Ovary (tissue), 9 donors: ENCODE measurements around the gene MAPK10. TPM values are rescaled to one million over a fixed set of nuclear protein-coding genes. Genes with fewer than 3 reads are reported as not detected.

Experiments used
- DNase-seq, 5 donors: peaks; one replicate each; pipeline ENCODE4 v3.0.0-alpha.2; 2019 to 2020
- H3K27ac ChIP-seq, 2 donors: fragments of 200-600 bp; one replicate each; pipeline versions ENCODE4 v1.5.1 to v1.8.0; 2019 to 2022
- H3K27me3 ChIP-seq: fragments of 200-600 bp; one replicate; pipeline ENCODE4 v1.8.0; 2022
- H3K36me3 ChIP-seq: fragments of 200-600 bp; sonication (generic); one replicate; pipeline ENCODE4 v1.5.1; 2019
- H3K4me1 ChIP-seq: one replicate; pipeline ENCODE4 v1.8.1; 2013; ENCODE audit warnings: mild to moderate bottlenecking, moderate library complexity; ENCODE audit not compliant: insufficient read depth
- H3K4me3 ChIP-seq: fragments of 200-600 bp; sonication (generic); one replicate; pipeline ENCODE4 v1.5.1; 2017
- H3K9me3 ChIP-seq, 2 donors: fragments of 200-600 bp in 1 of 2; sonication (generic) in 1 of 2; one replicate each; pipeline versions ENCODE4 v1.5.1 to v1.8.1; 2013 to 2019; ENCODE audit warnings: mild to moderate bottlenecking in 1 of 2, moderate library complexity in 1 of 2
- EP300 ChIP-seq: sonication (generic); formaldehyde crosslinking; IDR thresholded peaks from one replicate; pipeline ENCODE4 v1.6.1; 2017; ENCODE audit warnings: antibody characterized with exemption
- POLR2A ChIP-seq: fragments of 450-650 bp; IDR thresholded peaks from one replicate; pipeline ENCODE4 v1.6.1; 2017; ENCODE audit warnings: antibody characterized with exemption, mild to moderate bottlenecking, moderate library complexity
- WGBS, 3 donors: extraction: QIAGEN DNeasy Blood & Tissue Kit in 1 of 3; methylation state at CpG; one replicate each; pipeline versions ENCODE4 v1.1.5 to v1.1.7; 2013 to 2017; 5-methylcytosine and 5-hydroxymethylcytosine counted together
- intact Hi-C, 4 donors: fragments of 100-400 bp; cut with DNase I; formaldehyde crosslinking; loops; one replicate each; pipeline versions ENCODE4 v1.11.0 to v1.15.1; 2022 to 2023
- polyA plus RNA-seq, 2 donors: library from polyadenylated mRNA; stranded (reverse); fragments of 200-250 nt in 1 of 2; fragments of 350-450 nt in 1 of 2; fragmentation: Illumina TruSeq in 1 of 2; extraction: RNeasy Lipid Tissue Mini Kit (QIAGEN cat#74804) in 1 of 2; gene quantifications; one replicate each; pipeline ENCODE4 v1.2.3, GENCODE V29; 2013 to 2014
- total RNA-seq, 7 donors: library from RNA; depleted of rRNA in 2 of 7; stranded (reverse); fragments of >200 nt in 2 of 7; fragmentation: NEBNext Ultra II Directional in 3 of 7; extraction: Animal tissue kit (Norgen Biotek cat#: 25700) in 3 of 7; gene quantifications; one replicate each; pipeline versions ENCODE4 v1.1.0 to v1.2.4, GENCODE V29; 2016 to 2023
- TF ChIP-seq, protein P1 (sequence below), 3 donors: fragments of 450-650 bp in 2 of 3; fragments of 200-600 bp in 1 of 3; IDR thresholded peaks; one replicate each; pipeline versions ENCODE4 v1.5.1 to v1.8.0; 2016 to 2022; ENCODE audit warnings: antibody characterized with exemption in 3 of 3, mild to moderate bottlenecking in 1 of 3
- donor health status: DM: no; HTN: no; CAD: no; lungs with moderate emphysema.
- donor health status: DM: no; HTN: no; CAD: no.
- donor health status: Bipolar disorder and iron deficiency.
- donor health status: DM: yes; HTN: yes; CAD: no.
- donor health status: DM: no; HTN: no; CAD: no.
- donor health status: DM: yes; HTN: yes; CAD: no.

The MAPK10 gene
- total and polyA plus RNA-seq, 9 donors = 19.3 to 41.6 (median 32.4) TPM

DNA sequence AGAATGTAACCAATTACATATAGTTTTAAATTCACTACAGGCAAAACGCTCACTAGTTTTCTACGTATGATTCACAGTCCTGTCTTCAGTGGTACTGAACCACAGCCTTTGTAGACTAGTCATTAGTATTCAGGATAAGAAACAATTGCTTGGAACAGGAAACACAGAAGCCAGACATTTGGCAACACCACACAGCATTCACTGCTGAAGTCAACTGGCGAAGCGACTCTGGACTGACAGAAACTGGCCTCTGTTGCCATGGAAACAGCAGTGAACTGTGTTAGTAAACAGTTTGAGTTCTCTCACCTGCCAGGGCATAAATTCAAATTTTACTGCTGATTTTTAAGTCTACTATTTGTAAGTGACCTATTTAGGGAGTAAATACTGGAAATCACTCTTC is 57.6 kb downstream of the MAPK10 start:
- no peak for TF ChIP-seq POLR2A
- TF ChIP-seq, protein P1, sequence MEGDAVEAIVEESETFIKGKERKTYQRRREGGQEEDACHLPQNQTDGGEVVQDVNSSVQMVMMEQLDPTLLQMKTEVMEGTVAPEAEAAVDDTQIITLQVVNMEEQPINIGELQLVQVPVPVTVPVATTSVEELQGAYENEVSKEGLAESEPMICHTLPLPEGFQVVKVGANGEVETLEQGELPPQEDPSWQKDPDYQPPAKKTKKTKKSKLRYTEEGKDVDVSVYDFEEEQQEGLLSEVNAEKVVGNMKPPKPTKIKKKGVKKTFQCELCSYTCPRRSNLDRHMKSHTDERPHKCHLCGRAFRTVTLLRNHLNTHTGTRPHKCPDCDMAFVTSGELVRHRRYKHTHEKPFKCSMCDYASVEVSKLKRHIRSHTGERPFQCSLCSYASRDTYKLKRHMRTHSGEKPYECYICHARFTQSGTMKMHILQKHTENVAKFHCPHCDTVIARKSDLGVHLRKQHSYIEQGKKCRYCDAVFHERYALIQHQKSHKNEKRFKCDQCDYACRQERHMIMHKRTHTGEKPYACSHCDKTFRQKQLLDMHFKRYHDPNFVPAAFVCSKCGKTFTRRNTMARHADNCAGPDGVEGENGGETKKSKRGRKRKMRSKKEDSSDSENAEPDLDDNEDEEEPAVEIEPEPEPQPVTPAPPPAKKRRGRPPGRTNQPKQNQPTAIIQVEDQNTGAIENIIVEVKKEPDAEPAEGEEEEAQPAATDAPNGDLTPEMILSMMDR (IDR thresholded peaks at IDR 0.05) = no peak
- TF ChIP-seq EP300 = no peak
- Histone ChIP-seq H3K9me3 (no peaks in the 10 kb centered on the region), H3K27ac (no peak overlapping the region), H3K4me1 (no peaks in the 10 kb centered on the region), H3K36me3 (no peaks in the 10 kb centered on the region), H3K27me3 (no peaks in the 10 kb centered on the region), H3K4me3 (no peak overlapping the region)
- WGBS, 3 donors = 17 to 36% (median 26%) methylated on average over 4 of the region's 4 CpGs
- peak in 4 of 5 donors; percentile 18 to 72 (median 32) for DNase-seq
- intact Hi-C loops = no loop called here

DNA sequence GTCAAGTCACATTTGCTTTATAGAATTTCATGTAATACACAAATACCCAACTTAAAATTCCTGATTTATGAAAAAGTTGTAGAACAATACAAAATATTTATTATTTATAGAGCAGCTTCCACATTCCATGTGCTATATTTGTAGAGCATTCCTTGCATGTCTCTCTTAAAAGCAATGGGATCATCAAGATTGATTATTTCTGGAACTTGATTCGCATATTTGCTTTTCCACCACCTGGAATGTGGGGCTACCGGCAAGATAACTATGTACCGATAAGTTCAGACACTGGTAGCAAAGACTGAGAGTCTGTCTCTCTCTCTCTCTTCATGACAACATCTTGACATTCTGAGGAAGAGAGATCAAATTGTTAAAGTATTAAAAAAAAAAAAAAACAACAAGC is 59.3 kb downstream of the MAPK10 start:
- no peak for TF ChIP-seq POLR2A
- no peak for TF ChIP-seq EP300
- TF ChIP-seq, protein P1 (IDR thresholded peaks at IDR 0.05) = no peak
- intact Hi-C loops = no loop called here
- Histone ChIP-seq H3K27ac (no peak overlapping the region), H3K4me3 (no peak overlapping the region), H3K9me3 (no peaks in the 10 kb centered on the region), H3K27me3 (no peaks in the 10 kb centered on the region), H3K36me3 (no peaks in the 10 kb centered on the region), H3K4me1 (no peaks in the 10 kb centered on the region)
- WGBS, 3 donors = 19 to 31% (median 23%) methylated on average over 3 of the region's 3 CpGs
- no peak for DNase-seq

DNA sequence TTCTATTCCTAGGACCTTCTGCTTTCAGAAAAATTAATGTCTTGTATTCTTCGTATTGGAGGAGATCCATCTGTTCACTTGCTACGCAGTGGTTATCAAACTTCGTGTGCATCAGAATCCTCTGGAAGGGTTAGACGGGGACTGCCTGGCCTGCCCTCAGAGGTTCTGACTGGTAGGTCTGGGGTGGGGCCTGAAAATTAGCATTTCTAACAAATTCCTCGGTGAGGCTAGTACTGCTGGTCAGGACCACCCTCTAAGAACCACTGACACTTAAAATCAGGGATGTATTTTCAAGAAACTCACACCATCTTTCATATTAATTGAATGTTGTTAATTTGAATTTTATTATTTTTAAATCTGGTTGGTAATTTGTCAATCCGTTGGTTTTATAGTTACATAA is 63.0 kb downstream of the MAPK10 start:
- no peaks in the 10 kb centered on the region for H3K4me1 ChIP-seq
- H3K27ac ChIP-seq = no peak overlapping the region
- intact Hi-C loops = no loop called here
- H3K4me3 ChIP-seq = no peak overlapping the region
- TF ChIP-seq EP300 (no peak), POLR2A (no peak)
- TF ChIP-seq, protein P1 (IDR thresholded peaks at IDR 0.05) = no peak
- H3K9me3 ChIP-seq = no peaks in the 10 kb centered on the region
- DNase-seq = no peak
- H3K36me3 ChIP-seq = no peaks in the 10 kb centered on the region
- 54 to 70% (median 61%) methylated on average over 6 of the region's 6 CpGs for WGBS, 3 donors
- H3K27me3 ChIP-seq = no peaks in the 10 kb centered on the region

DNA sequence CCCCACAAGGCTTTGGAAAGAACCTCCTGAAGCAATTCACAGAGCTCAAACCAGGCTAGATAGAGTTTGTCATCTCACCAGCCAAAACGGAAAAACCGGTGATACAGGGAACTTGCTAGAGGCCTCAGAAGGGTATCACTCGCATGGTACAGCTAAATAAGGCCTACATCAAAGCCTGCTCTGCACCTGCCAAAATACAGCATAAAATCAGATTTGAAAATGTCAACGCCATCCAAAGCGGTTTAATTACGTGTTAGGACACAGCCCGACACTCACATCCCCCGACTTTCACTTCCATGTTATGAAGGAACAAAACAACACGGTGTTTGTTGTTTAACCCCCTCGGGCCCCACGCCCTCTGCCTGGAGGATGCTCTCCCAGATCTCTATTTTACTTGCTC is 65.0 kb downstream of the MAPK10 start:
- H3K4me3 ChIP-seq = no peak overlapping the region
- H3K9me3 ChIP-seq = no peaks in the 10 kb centered on the region
- no peaks in the 10 kb centered on the region for H3K36me3 ChIP-seq
- 88 to 94% (median 94%) methylated on average over 11 of the region's 11 CpGs for WGBS, 3 donors
- no peaks in the 10 kb centered on the region for H3K27me3 ChIP-seq
- DNase-seq = no peak
- TF ChIP-seq, protein P1 (IDR thresholded peaks at IDR 0.05) = no peak
- no peak for TF ChIP-seq EP300
- no peak for TF ChIP-seq POLR2A
- H3K27ac ChIP-seq = no peak overlapping the region
- no peaks in the 10 kb centered on the region for H3K4me1 ChIP-seq
- intact Hi-C loops = no loop called here
